Ovary (tissue), 3 donors: ENCODE results near the gene ARAP3.

Experiments
- CTCF ChIP-seq, 3 donors: fragments of 450-650 bp in 2 of 3; fragments of 200-600 bp in 1 of 3; IDR thresholded peaks; one replicate each; pipeline versions ENCODE4 v1.5.1 to v1.8.0; 2016 to 2022; ENCODE audit warnings: antibody characterized with exemption in 3 of 3, mild to moderate bottlenecking in 1 of 3
- EP300 ChIP-seq: sonication (generic); formaldehyde crosslinking; IDR thresholded peaks from one replicate; pipeline ENCODE4 v1.6.1; 2017; ENCODE audit warnings: antibody characterized with exemption
- POLR2A ChIP-seq: fragments of 450-650 bp; IDR thresholded peaks from one replicate; pipeline ENCODE4 v1.6.1; 2017; ENCODE audit warnings: antibody characterized with exemption, mild to moderate bottlenecking, moderate library complexity
- donor health status: DM: no; HTN: no; CAD: no.

- no peak for TF ChIP-seq CTCF (IDR thresholded peaks at IDR 0.05)
- no peak for TF ChIP-seq EP300
- TF ChIP-seq POLR2A = no peak
Observed at GRCh38 chr5:141641634-141642267, 40.3 kb downstream of the ARAP3 start.
